A549 (cell line): Measurements from ENCODE around the gene ZBED4. TPM values are rescaled to one million over a fixed set of nuclear protein-coding genes. Genes with fewer than 3 reads are reported as not detected.

Experiments
- ATAC-seq, 2 experiments: fragments of 200-7000 bp in 1 of 2; fragments of >200 bp in 1 of 2; cut with Nextera tagmentation in 1 of 2; cut with Tn5 transposase in 1 of 2; 3 replicates each; pipeline versions ENCODE4 v1.8.0 to v1.9.1; 2018 to 2020; ENCODE audit warnings: mild to moderate bottlenecking in 1 of 2, moderate library complexity in 1 of 2
- CTCF ChIA-PET: fragments of 300-600 bp; sonication (Branson Sonifier 250); formaldehyde crosslinking; extraction: SDS; loops from one replicate; lab custom pipeline; 2021; ENCODE audit warnings: antibody characterized with exemption, inconsistent platforms; lab: Yijun Ruan, JAX
- POLR2A ChIA-PET: fragments of 350-600 bp; formaldehyde crosslinking; extraction: SDS; loops from one replicate; lab custom pipeline; 2021; ENCODE audit warnings: antibody characterized with exemption, inconsistent platforms; lab: Yijun Ruan, JAX
- DNase-seq, 2 experiments: peaks; one replicate each; pipeline versions ENCODE4 v3.0.0 to v3.0.0-alpha.2; 2011 to 2016; ENCODE audit warnings: low read depth in 1 of 2, low spot score in 1 of 2
- FAIRE-seq: peaks from 2 replicates; lab custom pipeline; 2011; peaks lifted over from hg19 to GRCh38; lab: Jason Lieb, UNC
- H3K27ac ChIP-seq, 2 experiments: fragments of >200 bp; sonication (Bioruptor Twin); formaldehyde crosslinking; 3 replicates each; pipeline ENCODE4 v1.5.1; 2016 to 2017
- H3K4me1 ChIP-seq: fragments of >200 bp; sonication (Bioruptor Twin); formaldehyde crosslinking; 3 replicates; pipeline ENCODE4 v1.6.1; 2016
- H3K4me2 ChIP-seq: fragments of >200 bp; sonication (Bioruptor Twin); formaldehyde crosslinking; 3 replicates; pipeline ENCODE4 v1.6.1; 2016
- H3K4me3 ChIP-seq: fragments of >200 bp; sonication (Bioruptor Twin); formaldehyde crosslinking; 3 replicates; pipeline ENCODE4 v1.5.1; 2016
- H3K9me3 ChIP-seq: fragments of >200 bp; sonication (Bioruptor Twin); formaldehyde crosslinking; 3 replicates; pipeline ENCODE4 v1.6.1; 2016
- BCL3 ChIP-seq: fragments of >200 bp; sonication (Bioruptor Twin); formaldehyde crosslinking; IDR thresholded peaks from 3 replicates; pipeline ENCODE4 v1.6.1; 2016
- CBX2 ChIP-seq: fragments of 200-600 bp; sonication (generic); IDR thresholded peaks from 2 replicates; pipeline ENCODE4 v1.6.1; 2016; ENCODE audit warnings: low read depth, mild to moderate bottlenecking, borderline replicate concordance
- CEBPB ChIP-seq, 2 experiments: fragments of >200 bp in 1 of 2; sonication (Bioruptor Twin) in 1 of 2; formaldehyde crosslinking in 1 of 2; IDR thresholded peaks; 2 replicates each; pipeline ENCODE4 v1.6.1; 2012 to 2016
- EHF ChIP-seq: fragments of 250-450 bp; sonication (Bioruptor Pico); IDR thresholded peaks from 2 replicates; pipeline ENCODE4 v1.5.0; 2020; ENCODE audit warnings: mild to moderate bottlenecking
- EHMT2 ChIP-seq: fragments of 200-600 bp; sonication (generic); IDR thresholded peaks from 2 replicates; pipeline ENCODE4 v1.6.1; 2016; ENCODE audit warnings: antibody characterized with exemption, low read depth, mild to moderate bottlenecking, moderate library complexity
- EP300 ChIP-seq, 2 experiments: fragments of >200 bp; sonication (Bioruptor Twin); formaldehyde crosslinking; IDR thresholded peaks; 2 replicates in 1 of 2; 3 replicates in 1 of 2; pipeline ENCODE4 v1.6.1; 2016 to 2017
- ESRRA ChIP-seq: fragments of 150-350 bp; IDR thresholded peaks from 2 replicates; pipeline ENCODE4 v1.6.1; 2014; ENCODE audit warnings: mild to moderate bottlenecking, low read length, borderline replicate concordance
- FOSB ChIP-seq: fragments of 250-450 bp; sonication (Bioruptor Pico); IDR thresholded peaks from 2 replicates; pipeline ENCODE4 v1.5.0; 2020; ENCODE audit warnings: mild to moderate bottlenecking, moderate library complexity
- HEYL ChIP-seq: fragments of 250-450 bp; sonication (Bioruptor Pico); IDR thresholded peaks from 2 replicates; pipeline ENCODE4 v1.8.0; 2021; ENCODE audit warnings: mild to moderate bottlenecking, moderate library complexity
- HOXA7 ChIP-seq: fragments of 250-450 bp; sonication (Bioruptor Pico); IDR thresholded peaks from 2 replicates; pipeline ENCODE4 v1.5.0; 2020; ENCODE audit warnings: mild to moderate bottlenecking, moderate library complexity
- HOXB5 ChIP-seq: fragments of 250-450 bp; sonication (Bioruptor Pico); IDR thresholded peaks from 2 replicates; pipeline ENCODE4 v1.5.0; 2020; ENCODE audit warnings: mild to moderate bottlenecking, moderate library complexity
- JUNB ChIP-seq: fragments of >200 bp; sonication (Bioruptor Twin); formaldehyde crosslinking; IDR thresholded peaks from 2 replicates; pipeline ENCODE4 v1.6.1; 2016
- KDM1A ChIP-seq: fragments of 200-600 bp; sonication (generic); IDR thresholded peaks from 2 replicates; pipeline ENCODE4 v1.6.1; 2016; ENCODE audit warnings: low read depth, mild to moderate bottlenecking
- KDM5A ChIP-seq: fragments of 200-600 bp; sonication (generic); IDR thresholded peaks from 2 replicates; pipeline ENCODE4 v1.6.1; 2016; ENCODE audit warnings: antibody characterized with exemption, mild to moderate bottlenecking
- MAFK ChIP-seq: fragments of 450-650 bp; IDR thresholded peaks from 2 replicates; pipeline ENCODE4 v1.6.1; 2014; ENCODE audit not compliant: partially characterized antibody
- MAX ChIP-seq: IDR thresholded peaks from 2 replicates; pipeline ENCODE4 v1.6.1; 2012
- MYC ChIP-seq: IDR thresholded peaks from 2 replicates; pipeline ENCODE4 v1.6.1; 2012; ENCODE audit warnings: mild to moderate bottlenecking, inconsistent platforms, low read length, improper control_type of control experiment, borderline replicate concordance
- NFE2L2 ChIP-seq: fragments of 150-350 bp; conservative IDR thresholded peaks from 2 replicates; pipeline ENCODE4 v1.6.1; 2014; ENCODE audit warnings: low read length
- NPAS2 ChIP-seq: fragments of 250-450 bp; sonication (Bioruptor Pico); IDR thresholded peaks from 2 replicates; pipeline ENCODE4 v1.8.0; 2022; ENCODE audit warnings: mild to moderate bottlenecking, moderate library complexity, borderline replicate concordance
- NR3C1 ChIP-seq: fragments of >200 bp; sonication (Bioruptor Twin); formaldehyde crosslinking; IDR thresholded peaks from 3 replicates; pipeline ENCODE4 v1.6.1; 2017
- POLR2A ChIP-seq: IDR thresholded peaks from 2 replicates; pipeline ENCODE4 v1.6.1; 2012; ENCODE audit warnings: mild to moderate bottlenecking, low read length
- POLR2AphosphoS2 ChIP-seq: conservative IDR thresholded peaks from 2 replicates; pipeline ENCODE4 v1.6.1; 2012; ENCODE audit warnings: low read length, improper control_type of control experiment, inconsistent platforms
- RAD21 ChIP-seq, 2 experiments: fragments of >200 bp in 1 of 2; sonication (Bioruptor Twin) in 1 of 2; formaldehyde crosslinking in 1 of 2; IDR thresholded peaks in 1 of 2; conservative IDR thresholded peaks in 1 of 2; 2 replicates in 1 of 2; 3 replicates in 1 of 2; pipeline ENCODE4 v1.6.1; 2012 to 2018; ENCODE audit warnings: inconsistent platforms in 1 of 2
- RFX5 ChIP-seq: fragments of 450-650 bp; IDR thresholded peaks from 2 replicates; pipeline ENCODE4 v1.7.1; 2014; ENCODE audit warnings: antibody characterized with exemption, mild to moderate bottlenecking, moderate library complexity
- SMC3 ChIP-seq: fragments of >200 bp; sonication (Bioruptor Twin); formaldehyde crosslinking; IDR thresholded peaks from 3 replicates; pipeline ENCODE4 v1.6.1; 2018; ENCODE audit warnings: inconsistent platforms
- TP53 ChIP-seq: fragments of 250-450 bp; sonication (Bioruptor Pico); IDR thresholded peaks from 2 replicates; pipeline ENCODE4 v1.5.0; 2021; ENCODE audit warnings: mild to moderate bottlenecking, moderate library complexity
- ZFP36 ChIP-seq: fragments of 450-650 bp; IDR thresholded peaks from 2 replicates; pipeline ENCODE4 v1.6.1; 2014; ENCODE audit warnings: borderline replicate concordance; ENCODE audit not compliant: partially characterized antibody
- ZNF302 ChIP-seq: fragments of 250-450 bp; sonication (Bioruptor Pico); IDR thresholded peaks from 2 replicates; pipeline ENCODE4 v1.9.0; 2021; ENCODE audit warnings: inconsistent platforms, mild to moderate bottlenecking, moderate library complexity
- ZSCAN20 ChIP-seq: fragments of 250-450 bp; sonication (Bioruptor Pico); IDR thresholded peaks from 2 replicates; pipeline ENCODE4 v1.8.0; 2022; ENCODE audit warnings: mild to moderate bottlenecking, moderate library complexity
- WGBS: methylation state at CpG from one replicate; pipeline ENCODE4 v1.1.6; 2017; ENCODE audit errors: missing lambda C conversion rate; 5-methylcytosine and 5-hydroxymethylcytosine counted together
- polyA plus RNA-seq, 4 experiments: library from polyadenylated mRNA; depleted of rRNA in 3 of 4; stranded (reverse); fragments of >200 nt; fragmentation: RNase III in 1 of 4; extraction: RNeasy Plus Mini Kit Qiagen cat#74134 plus additional on column Dnase treatment in 1 of 4; gene quantifications; 2 replicates in 3 of 4; 3 replicates in 1 of 4; pipeline ENCODE4 v1.2.3, GENCODE V29; 2011 to 2017
- TF ChIP-seq, protein P1 (sequence below): fragments of >200 bp; sonication (Bioruptor Twin); formaldehyde crosslinking; IDR thresholded peaks from 3 replicates; pipeline ENCODE4 v1.5.1; 2016

ZBED4 gene
- polyA plus RNA-seq, 2 of the 4 experiments (the other 2 are of a cell fraction) = 8.6 to 9.5 TPM

DNA sequence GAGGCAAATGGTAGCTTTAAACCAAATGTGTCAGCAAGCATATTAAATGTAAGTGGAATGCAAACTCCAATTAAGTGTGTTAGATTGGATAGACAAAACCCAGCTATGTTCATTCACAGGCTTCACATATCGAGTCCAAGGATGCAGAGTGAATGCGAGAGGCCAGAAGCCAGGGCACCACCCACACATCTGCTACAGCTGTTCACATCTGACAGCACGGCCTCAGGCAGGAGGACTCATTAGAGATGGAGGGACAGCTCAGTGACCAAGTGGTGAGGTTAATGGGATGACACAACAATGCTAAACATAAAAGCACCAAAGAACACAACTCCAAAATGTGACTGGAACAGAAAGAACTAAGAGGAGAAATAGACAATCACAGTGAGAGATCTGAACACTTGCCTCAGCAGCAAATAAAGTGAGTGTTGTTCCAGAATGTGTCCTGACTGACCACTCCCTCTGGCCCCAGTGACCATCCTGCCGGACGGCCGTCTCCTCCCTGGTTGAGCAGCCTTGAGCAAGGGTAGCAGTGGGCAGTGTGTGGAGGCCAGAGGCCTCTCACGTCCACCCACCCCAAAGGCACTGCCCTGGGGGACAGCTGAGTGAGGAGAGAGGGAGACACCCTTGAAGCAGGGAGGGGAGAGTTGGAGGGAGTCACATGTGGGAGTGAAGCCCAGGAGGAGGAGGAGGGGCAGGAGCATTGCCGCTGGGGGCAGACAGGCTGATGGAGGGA, 40.8 kb downstream of the ZBED4 start:
- TF ChIP-seq KDM5A (no peak), HOXB5 (CRISPR knock-in tag) (no peak), NFE2L2 (no peak), BCL3 (no peak), RFX5 (no peak), MAFK (no peak), EHF (CRISPR knock-in tag) (no peak), ZFP36 (no peak), ZNF302 (no peak), JUNB (no peak), NR3C1 (no peak), FOSB (CRISPR knock-in tag) (no peak), KDM1A (no peak), RAD21 (conservative IDR thresholded peaks at IDR 0.05 in 1 of 2, IDR thresholded peaks at IDR 0.05 in 1 of 2) (no peak), ZSCAN20 (CRISPR knock-in tag) (no peak), HEYL (CRISPR knock-in tag) (no peak), NPAS2 (CRISPR knock-in tag) (no peak), CBX2 (no peak)
- 86% methylated on average over 8 of the region's 8 CpGs for WGBS
- FAIRE-seq = no peak
- no peak overlapping the region for H3K4me2 ChIP-seq
- no peaks in the 10 kb centered on the region for H3K9me3 ChIP-seq
- H3K4me3 ChIP-seq = no peak overlapping the region
- no peaks in the 10 kb centered on the region for H3K4me1 ChIP-seq
- peak in 1 of 2 experiments; percentile 31; a peak in 1 of 6 replicates for ATAC-seq
- H3K27ac ChIP-seq = no peak overlapping the region
- ChIA-PET POLR2A (no interaction called here), CTCF (interaction anchor here (0.7 kb wide), 1 partner anchor 136 kb away, joined by 3 read pairs; no protein-coding TSS in a partner anchor)
- no peak for DNase-seq

DNA sequence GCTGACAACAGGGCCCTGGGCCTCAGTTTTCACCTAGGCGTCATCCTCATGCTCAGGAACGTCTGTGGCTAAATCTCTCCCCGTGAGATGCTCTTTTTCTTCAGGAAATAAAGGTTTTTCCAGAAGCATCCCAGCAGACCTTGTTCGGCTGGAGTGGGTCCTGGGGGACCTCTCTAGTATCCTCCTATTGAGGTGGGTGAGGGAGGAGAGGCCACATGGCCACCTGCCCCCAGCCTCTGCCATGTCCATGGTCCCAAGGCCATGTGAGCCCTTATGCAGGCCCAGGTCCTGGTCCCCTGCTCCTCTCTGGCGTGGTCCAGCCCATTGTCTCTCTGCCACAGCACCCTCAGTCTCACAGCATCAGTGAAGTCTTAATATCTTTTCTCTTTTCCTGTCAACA, 42.6 kb downstream of the ZBED4 start:
- WGBS = 96% methylated on average over 5 of the region's 5 CpGs
- no peaks in the 10 kb centered on the region for H3K4me1 ChIP-seq
- H3K9me3 ChIP-seq = no peaks in the 10 kb centered on the region
- H3K4me3 ChIP-seq = no peak overlapping the region
- H3K4me2 ChIP-seq = no peak overlapping the region
- TF ChIP-seq TP53 (no peak), MYC (no peak), EHMT2 (no peak), ESRRA (no peak), MAX (no peak), POLR2A (no peak), SMC3 (no peak), EP300 (IDR thresholded peaks at IDR 0.05) (no peak), CEBPB (IDR thresholded peaks at IDR 0.05) (no peak), CBX2 (no peak), HOXA7 (CRISPR knock-in tag) (no peak), POLR2AphosphoS2 (no peak)
- TF ChIP-seq, protein P1, sequence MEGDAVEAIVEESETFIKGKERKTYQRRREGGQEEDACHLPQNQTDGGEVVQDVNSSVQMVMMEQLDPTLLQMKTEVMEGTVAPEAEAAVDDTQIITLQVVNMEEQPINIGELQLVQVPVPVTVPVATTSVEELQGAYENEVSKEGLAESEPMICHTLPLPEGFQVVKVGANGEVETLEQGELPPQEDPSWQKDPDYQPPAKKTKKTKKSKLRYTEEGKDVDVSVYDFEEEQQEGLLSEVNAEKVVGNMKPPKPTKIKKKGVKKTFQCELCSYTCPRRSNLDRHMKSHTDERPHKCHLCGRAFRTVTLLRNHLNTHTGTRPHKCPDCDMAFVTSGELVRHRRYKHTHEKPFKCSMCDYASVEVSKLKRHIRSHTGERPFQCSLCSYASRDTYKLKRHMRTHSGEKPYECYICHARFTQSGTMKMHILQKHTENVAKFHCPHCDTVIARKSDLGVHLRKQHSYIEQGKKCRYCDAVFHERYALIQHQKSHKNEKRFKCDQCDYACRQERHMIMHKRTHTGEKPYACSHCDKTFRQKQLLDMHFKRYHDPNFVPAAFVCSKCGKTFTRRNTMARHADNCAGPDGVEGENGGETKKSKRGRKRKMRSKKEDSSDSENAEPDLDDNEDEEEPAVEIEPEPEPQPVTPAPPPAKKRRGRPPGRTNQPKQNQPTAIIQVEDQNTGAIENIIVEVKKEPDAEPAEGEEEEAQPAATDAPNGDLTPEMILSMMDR = no peak
- no peak for FAIRE-seq
- H3K27ac ChIP-seq = no peak overlapping the region
- ATAC-seq = no peak
- ChIA-PET POLR2A (no interaction called here), CTCF (no interaction called here)
- no peak for DNase-seq
